ENCODE data around the gene CFAP298. TPM values are rescaled to one million over a fixed set of nuclear protein-coding genes. Genes with fewer than 3 reads are reported as not detected.

CFAP298 gene
- polyA plus RNA-seq, 1 of the 3 experiments (the other 2 are of a cell fraction), result 57.8 TPM

DNA sequence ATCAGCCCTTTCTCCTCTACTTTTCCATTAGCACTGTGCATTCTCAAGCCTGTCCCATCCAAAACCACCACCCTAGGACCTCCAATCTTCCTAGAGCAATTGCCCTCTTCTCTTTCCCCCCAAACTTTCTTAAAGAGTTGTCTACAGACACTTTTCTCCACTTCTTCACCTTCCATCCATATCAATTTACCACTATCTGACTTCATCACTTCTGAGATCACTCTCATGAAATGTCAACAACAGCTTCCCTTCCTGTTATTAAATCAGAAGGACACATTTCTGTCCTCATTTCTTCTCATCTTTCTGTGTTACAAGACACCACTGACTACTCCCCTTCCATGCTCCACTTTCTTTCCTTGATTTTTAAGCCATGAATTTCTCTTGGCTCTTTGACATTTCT, 36.0 kb upstream of the CFAP298 start:
- H3K79me2 ChIP-seq (ENCODE audit: insufficient read depth), result no peaks in the 10 kb centered on the region
- no peaks in the 10 kb centered on the region for H3K4me1 ChIP-seq (ENCODE audit: control insufficient read depth in 1 of 2, insufficient read depth in 2 of 2, low read depth in 1 of 2, low read length in 1 of 2)
- H2AFZ ChIP-seq (ENCODE audit: low read depth), result no peak overlapping the region
- H3K27me3 ChIP-seq (ENCODE audit: insufficient read depth), result no peaks in the 10 kb centered on the region
- H3F3A ChIP-seq (replicated peaks; ENCODE audit: insufficient read depth), result no peaks in the 10 kb centered on the region
- no peak overlapping the region for H3K27ac ChIP-seq (ENCODE audit: low read depth in 2 of 2, low read length in 1 of 2)
- TF ChIP-seq TEAD4 (IDR thresholded peaks at IDR 0.05; ENCODE audit: borderline replicate concordance, insufficient read depth) (no peak), TAF1 (IDR thresholded peaks at IDR 0.05; ENCODE audit: borderline replicate concordance, low read depth, low read length) (no peak), FOXJ3 (CRISPR knock-in tag; IDR thresholded peaks at IDR 0.05) (no peak), MXI1 (IDR thresholded peaks at IDR 0.05; ENCODE audit: low read depth, low read length) (no peak), YY1 (IDR thresholded peaks at IDR 0.05; ENCODE audit: low read depth) (no peak), RAD21 (IDR thresholded peaks at IDR 0.05; ENCODE audit: low read length) (no peak), EZH2phosphoT487 (IDR thresholded peaks at IDR 0.05; ENCODE audit: borderline replicate concordance, low read depth) (no peak), JUND (IDR thresholded peaks at IDR 0.05) (no peak), SIN3A (IDR thresholded peaks at IDR 0.05; ENCODE audit: borderline replicate concordance, low read depth, low read length) (no peak)
- TF ChIP-seq, protein P1, sequence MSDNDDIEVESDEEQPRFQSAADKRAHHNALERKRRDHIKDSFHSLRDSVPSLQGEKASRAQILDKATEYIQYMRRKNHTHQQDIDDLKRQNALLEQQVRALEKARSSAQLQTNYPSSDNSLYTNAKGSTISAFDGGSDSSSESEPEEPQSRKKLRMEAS (IDR thresholded peaks at IDR 0.05; ENCODE audit: low read depth), result no peak
- TF ChIP-seq, protein P2, sequence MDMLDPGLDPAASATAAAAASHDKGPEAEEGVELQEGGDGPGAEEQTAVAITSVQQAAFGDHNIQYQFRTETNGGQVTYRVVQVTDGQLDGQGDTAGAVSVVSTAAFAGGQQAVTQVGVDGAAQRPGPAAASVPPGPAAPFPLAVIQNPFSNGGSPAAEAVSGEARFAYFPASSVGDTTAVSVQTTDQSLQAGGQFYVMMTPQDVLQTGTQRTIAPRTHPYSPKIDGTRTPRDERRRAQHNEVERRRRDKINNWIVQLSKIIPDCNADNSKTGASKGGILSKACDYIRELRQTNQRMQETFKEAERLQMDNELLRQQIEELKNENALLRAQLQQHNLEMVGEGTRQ (IDR thresholded peaks at IDR 0.05; ENCODE audit: borderline replicate concordance, low read depth, low read length), result no peak
- no peak overlapping the region for H3K9ac ChIP-seq
- no peak overlapping the region for H3K4me2 ChIP-seq
- no peaks in the 10 kb centered on the region for H4K20me1 ChIP-seq (ENCODE audit: insufficient read depth)
- ChIA-PET CTCF (interaction anchor here (1.0 kb wide), 1 partner anchor 179 kb away, joined by 4 read pairs; no protein-coding TSS in a partner anchor), POLR2A (no interaction called here)
- H3K4me3 ChIP-seq (ENCODE audit: low read depth in 2 of 2, low read length in 1 of 2), result no peak overlapping the region
- DNase-seq, result no peak
- peaks cover 18 to 36% of the 10 kb centered on the region in 2 experiments for H3K36me3 ChIP-seq (replicated peaks in 1 of 2; ENCODE audit: control insufficient read depth in 1 of 2, insufficient read depth in 2 of 2, low read length in 1 of 2)
- H3K9me3 ChIP-seq, result no peaks in the 10 kb centered on the region
- H3K9me2 ChIP-seq, result no peaks in the 10 kb centered on the region

DNA sequence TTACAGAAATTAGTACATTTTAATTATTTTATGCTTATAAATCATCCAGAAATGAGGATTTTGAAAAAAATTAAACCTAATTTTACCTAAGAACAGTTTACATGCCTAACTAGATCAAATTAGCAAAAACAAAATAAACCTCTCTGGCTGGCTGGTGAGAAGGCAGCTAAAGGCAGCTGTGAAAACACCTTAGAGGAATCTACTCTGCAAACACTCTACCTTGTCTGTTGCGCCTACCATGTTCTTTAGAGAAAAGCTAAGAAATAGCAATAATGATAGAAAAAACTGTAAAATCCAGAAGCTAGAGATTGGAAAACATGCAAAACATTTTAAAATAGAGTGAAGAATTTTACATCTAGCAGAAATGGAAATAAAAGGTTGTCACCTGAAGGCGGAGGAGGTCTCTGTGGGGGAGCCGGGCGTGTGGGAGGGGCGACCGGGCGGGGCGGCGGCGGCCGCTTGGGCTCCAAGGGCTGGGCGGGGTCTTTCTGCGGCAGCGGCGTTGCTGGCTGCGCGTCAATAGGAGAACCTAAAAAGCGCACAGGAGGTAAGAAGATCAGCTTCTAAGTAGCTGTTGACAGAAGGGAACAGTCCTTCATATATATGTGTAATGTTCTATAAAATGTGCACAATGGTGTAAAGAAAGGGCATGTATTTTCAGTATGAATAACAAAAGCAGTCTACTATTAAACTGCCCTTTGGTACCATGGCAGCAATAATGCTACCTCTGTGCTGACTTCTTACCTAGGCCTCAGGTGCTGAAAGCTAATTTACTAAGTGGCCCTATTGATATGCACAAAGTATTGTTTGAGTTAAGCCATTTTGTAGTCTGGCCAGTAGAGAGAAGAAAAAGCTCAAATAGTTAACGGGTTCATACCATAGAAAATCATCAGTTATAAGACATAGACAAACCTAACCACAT, 33.3 kb upstream of the CFAP298 start:
- POLR2A ChIA-PET, result no interaction called here
- no peak overlapping the region for H2AFZ ChIP-seq (ENCODE audit: low read depth)
- no peaks in the 10 kb centered on the region for H3K9me2 ChIP-seq
- H3K4me1 ChIP-seq (ENCODE audit: control insufficient read depth in 1 of 2, insufficient read depth in 2 of 2, low read depth in 1 of 2, low read length in 1 of 2), result no peaks in the 10 kb centered on the region
- H3K4me3 ChIP-seq (ENCODE audit: low read depth in 2 of 2, low read length in 1 of 2), result no peak overlapping the region
- no peak overlapping the region for H3K9ac ChIP-seq
- no peaks in the 10 kb centered on the region for H3K27me3 ChIP-seq (ENCODE audit: insufficient read depth)
- WGBS (ENCODE audit: low lambda C conversion rate), result 94% methylated on average over 19 of the region's 19 CpGs
- H4K20me1 ChIP-seq (ENCODE audit: insufficient read depth), result no peaks in the 10 kb centered on the region
- H3K36me3 ChIP-seq (replicated peaks in 1 of 2; ENCODE audit: control insufficient read depth in 1 of 2, insufficient read depth in 2 of 2, low read length in 1 of 2), result peaks cover 23 to 48% of the 10 kb centered on the region in 2 experiments
- CTCF ChIA-PET, result interaction anchor here (0.8 to 1.2 kb wide), 2 partner anchors 13 to 181 kb away, joined by 3 to 4 read pairs; no protein-coding TSS in a partner anchor
- H3K4me2 ChIP-seq, result no peak overlapping the region
- no peaks in the 10 kb centered on the region for H3K9me3 ChIP-seq
- H3F3A ChIP-seq (replicated peaks; ENCODE audit: insufficient read depth), result no peaks in the 10 kb centered on the region
- no peaks in the 10 kb centered on the region for H3K79me2 ChIP-seq (ENCODE audit: insufficient read depth)
- H3K27ac ChIP-seq (ENCODE audit: low read depth in 2 of 2, low read length in 1 of 2), result no peak overlapping the region
- DNase-seq, result no peak
- TF ChIP-seq SMC3 (IDR thresholded peaks at IDR 0.05; ENCODE audit: low read depth, low read length), result no peak

All from SK-N-SH (cell line).